GM21786 (cell line): Measurements from ENCODE around the gene MORF4L1.
"Not testable (repeated sequence)": the region's sequence is repeated elsewhere in the genome, so short reads cannot be mapped to it uniquely, and the experiment has no call there.

Experiments used
- ATAC-seq: cut with Tn5 transposase; IDR thresholded peaks from one replicate; pipeline ENCODE4 v1.9.1; 2021; ENCODE audit not compliant: unreplicated experiment

The MORF4L1 gene, protein sequence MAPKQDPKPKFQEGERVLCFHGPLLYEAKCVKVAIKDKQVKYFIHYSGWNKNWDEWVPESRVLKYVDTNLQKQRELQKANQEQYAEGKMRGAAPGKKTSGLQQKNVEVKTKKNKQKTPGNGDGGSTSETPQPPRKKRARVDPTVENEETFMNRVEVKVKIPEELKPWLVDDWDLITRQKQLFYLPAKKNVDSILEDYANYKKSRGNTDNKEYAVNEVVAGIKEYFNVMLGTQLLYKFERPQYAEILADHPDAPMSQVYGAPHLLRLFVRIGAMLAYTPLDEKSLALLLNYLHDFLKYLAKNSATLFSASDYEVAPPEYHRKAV

DNA sequence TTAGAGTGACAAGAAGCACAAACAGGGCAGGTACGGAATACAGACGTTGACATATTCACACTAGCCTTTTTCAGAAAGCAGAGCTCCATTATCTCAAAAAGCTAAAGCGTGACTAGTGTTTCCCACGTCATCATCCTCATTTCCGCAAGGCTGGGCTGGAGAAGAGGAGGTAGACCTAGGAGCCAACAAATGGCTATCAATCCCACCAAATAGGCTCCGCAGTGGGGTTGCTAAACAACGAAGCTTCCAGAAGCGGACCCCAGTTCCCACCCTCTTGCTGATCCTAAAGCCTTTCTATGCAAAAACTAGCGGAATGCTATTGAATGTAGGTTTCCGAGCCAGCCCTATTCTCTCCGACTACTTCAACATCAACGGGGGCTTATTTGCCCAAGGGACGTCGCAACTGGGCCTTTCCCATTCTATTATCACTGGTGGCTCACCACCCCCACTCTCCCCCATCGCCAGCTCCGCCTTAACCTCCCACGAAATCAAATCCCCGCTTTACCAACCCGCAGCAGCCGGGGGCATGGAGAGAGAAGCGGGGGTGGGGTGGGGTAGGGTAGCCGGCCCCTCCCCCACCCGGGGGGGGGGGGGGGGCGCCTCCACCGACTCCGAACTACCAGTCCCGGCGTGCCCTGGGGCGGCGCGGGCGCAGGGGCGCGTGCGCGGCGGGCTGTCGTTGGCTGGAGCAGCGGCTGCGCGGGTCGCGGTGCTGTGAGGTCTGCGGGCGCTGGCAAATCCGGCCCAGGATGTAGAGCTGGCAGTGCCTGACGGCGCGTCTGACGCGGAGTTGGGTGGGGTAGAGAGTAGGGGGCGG, at the start of gene MORF4L1:
TSS of gene MORF4L1 (plus strand) at position 736 of the 817 bp plus-strand sequence. CDS start 128 bp downstream, outside the sequence.
- peak; percentile 82 for ATAC-seq

DNA sequence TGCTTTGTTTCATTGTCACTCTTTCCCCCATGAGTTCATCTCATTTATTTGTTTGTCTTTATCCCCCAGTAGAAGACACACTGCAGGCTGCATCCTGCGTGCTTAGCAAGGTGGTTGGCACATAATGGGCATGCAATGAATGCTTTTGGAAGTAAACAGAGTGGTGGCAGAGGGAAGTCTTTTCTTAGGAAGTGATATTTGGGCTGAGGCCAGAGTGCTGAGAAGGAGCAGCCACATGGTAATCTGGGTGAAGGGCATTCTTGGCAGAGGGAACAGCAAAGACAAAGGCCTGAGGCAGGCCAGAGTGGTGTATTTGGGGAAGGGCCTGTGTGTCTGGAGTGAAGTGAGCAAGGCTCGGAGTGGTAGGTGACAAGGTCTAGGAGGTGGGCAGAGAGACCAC, 43.8 kb upstream of the MORF4L1 start:
- no peak for ATAC-seq

- no peak for ATAC-seq
These were observed 42.0 kb upstream of the MORF4L1 start for GRCh38 chr15:78830514-78831228.

GRCh38 chr15:78831229-78832207, 41.2 kb upstream of the MORF4L1 start:
- ATAC-seq = no peak

DNA sequence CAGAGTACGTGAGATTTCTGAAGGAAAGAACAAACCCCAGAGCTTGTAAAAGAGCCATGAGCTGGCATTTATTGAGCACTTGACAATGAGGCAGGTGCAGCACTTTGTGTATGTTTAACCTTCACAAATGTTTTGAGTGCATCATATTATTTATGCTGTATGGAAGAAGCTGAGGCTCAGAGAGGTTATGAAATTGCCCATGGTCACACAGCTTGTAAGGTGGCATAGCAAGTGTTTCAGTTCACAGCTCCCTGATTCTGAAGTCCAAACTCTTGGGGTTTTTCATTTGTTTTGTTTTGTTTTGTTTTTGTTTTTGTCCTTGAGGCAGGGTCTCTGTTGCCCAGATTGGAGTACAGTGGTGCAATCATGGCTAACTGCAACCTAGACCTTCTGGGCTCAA, 36.4 kb upstream of the MORF4L1 start:
- no peak for ATAC-seq

DNA sequence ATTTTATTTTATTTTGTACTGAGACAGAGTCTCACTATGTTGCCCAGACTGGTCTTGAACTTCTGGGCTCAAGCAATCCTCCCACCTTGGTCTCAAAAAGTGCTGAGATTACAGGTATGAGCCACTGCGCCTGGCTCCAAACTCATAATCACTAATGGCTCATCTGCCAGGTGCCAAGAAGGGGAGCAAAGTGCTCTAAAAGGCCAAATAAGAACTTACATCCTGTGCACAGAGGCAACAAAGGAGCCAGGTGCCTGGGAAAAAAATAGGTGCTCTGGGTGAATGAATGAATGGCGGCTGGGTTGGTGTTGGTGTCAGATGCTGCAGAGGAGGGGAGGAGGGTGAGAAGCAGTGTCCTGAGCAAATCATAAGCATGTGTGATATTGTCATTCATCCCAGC, 35.6 kb upstream of the MORF4L1 start:
- no peak for ATAC-seq

GRCh38 chr15:78837543-78837942, 35.1 kb upstream of the MORF4L1 start:
- no peak for ATAC-seq

DNA sequence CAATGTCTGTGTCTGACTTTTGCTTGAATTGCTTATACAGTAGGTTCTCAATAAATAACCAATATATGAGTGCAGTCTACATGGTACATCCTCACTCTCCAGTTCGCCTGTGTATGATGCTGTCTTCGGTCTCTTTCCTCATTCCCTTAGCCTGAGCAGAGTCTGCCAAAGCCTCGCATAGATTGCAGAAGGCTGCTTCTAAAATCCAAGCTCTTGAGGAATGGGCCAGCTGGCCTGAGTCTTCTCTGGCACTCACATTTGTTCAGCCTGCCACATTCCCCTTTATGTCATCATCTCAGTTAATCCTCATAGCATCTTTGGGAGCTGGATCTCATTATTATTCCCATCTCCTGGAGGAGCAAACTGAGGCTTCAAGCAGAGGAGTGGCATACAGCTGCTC, 34.2 kb upstream of the MORF4L1 start:
- no peak for ATAC-seq

GRCh38 chr15:78839151-78839550, 33.5 kb upstream of the MORF4L1 start:
- ATAC-seq = not testable (repeated sequence)

GRCh38 chr15:78840661-78841375, 31.9 kb upstream of the MORF4L1 start:
- no peak for ATAC-seq

GRCh38 chr15:78841376-78841706, 31.3 kb upstream of the MORF4L1 start:
- ATAC-seq = no peak

DNA sequence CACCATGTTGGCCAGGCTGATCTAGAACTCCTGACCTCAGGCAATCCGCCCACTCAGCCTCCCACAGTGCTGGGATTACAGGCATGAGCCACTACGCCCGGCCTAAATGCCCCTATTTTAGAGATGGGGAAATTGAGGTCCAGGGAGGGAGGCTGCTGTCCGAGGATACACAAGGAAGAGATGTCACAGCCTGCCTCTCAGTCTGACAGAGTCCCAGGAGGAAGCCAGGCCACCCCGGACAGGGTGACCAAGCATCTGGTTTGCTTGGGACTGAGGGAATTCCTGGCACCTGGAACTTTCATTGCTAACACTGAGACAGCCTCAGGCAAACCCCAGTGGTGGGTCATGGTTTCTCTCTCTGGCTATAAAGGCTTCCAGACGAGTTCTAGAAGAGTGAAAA, 30.8 kb upstream of the MORF4L1 start:
- no peak for ATAC-seq

GRCh38 chr15:78842519-78842918, 30.2 kb upstream of the MORF4L1 start:
- peak; percentile 49 for ATAC-seq

DNA sequence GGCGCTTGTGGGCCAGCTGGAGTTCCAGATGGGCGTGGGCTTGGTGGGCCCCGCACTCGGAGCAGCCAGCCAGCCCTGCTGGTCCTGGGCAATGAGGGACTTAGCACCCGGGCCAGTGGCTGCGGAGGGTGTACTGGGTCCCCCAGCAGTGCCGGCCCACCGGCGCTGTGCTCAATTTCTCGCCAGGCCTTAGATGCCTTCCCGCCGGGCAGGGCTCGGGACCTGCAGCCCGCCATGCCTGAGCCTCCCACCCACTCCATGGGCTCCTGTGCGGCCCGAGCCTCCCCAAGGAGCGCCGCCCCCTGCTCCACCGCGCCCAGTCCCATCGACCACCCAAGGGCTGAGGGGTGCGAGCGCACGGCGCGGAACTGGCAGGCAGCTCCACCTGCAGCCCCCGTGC, 25.8 kb upstream of the MORF4L1 start:
- not testable (repeated sequence) for ATAC-seq

DNA sequence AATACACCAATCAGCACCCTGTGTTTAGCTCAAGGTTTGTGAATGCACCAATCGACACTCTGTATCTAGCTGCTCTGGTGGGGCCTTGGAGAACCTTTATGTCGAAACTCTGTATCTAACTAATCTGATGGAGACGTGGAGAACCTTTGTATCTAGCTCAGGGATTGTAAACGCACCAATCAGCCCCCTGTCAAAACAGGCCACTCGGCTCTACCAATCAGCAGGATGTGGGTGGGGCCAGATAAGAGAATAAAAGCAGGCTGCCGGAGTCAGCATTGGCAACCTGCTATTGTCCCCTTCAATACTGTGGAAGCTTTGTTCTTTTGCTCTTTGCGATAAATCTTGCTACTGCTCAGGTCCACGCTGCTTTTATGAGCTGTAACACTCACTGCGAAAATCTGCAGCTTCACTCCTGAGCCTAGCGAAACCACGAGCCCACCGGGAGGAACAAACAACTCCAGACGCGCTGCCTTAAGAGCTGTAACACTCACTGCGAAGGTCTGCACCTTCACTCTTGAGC, 25.2 kb upstream of the MORF4L1 start:
- ATAC-seq = not testable (repeated sequence)

DNA sequence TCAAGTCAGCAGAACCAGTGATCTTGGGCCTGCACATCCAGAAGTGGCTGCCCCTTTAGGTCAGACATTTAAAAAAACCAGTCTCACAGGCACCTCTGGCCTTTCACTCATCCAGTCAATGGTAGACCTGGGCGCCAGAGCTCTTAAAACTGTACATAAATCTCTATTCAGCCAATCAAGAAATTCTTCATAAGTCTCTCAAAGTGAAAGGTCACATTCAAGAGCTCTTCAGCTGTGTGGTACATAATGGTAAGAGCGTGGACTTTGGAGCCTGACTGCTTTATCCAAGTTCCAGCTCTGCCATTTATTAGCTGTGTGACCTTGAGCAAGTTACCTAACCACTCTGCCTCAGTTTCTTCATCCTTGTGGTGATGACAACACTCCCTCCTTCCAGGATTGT, 22.3 kb upstream of the MORF4L1 start:
- ATAC-seq = no peak

GRCh38 chr15:78850941-78851755, 21.5 kb upstream of the MORF4L1 start:
- ATAC-seq = no peak

DNA sequence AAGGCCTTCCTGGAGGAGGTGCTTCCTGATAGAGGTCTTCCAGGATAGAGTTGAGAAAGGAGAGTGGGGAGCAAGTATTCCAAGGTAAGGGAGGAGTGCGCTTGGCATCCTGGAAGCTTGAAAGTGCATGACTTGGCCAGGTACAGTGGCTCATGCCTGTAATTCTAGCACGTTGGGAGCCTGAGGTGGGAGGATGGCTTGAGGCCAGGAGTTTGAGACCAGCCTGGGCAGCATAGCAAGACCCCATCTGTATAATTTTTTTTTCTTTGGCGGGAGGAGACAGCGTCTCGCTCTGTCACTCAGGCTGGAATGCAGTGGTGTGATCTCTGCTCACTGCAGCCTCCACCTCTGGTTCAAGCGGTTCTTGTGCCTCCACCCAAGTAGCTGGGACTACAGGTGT, 19.2 kb upstream of the MORF4L1 start:
- no peak for ATAC-seq

DNA sequence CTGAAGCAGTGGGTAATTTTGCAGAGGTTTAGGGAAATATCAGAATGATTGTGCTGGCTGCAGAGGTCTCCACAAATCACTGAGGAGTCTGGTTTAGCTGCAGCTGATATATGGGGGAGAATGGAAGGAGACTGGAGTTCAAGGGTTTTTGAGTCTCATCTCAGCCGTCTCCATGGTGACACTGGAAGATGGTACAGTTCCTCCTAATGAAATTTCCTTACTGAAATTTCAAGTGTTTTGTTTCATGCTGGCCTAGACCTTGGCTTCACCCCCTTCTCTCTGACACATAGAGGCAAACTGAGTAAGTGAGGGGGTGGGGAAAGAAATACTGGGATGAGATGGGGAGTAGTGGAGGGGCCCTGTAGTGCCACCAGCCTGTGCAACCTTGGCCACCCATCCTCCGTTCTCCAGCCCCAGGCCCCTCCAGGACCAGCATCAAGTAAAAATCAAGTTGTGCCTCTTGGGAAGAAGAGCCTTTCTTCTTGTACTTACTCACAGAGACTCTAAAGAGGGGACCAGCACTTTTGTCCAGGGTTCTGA, 17.8 kb upstream of the MORF4L1 start:
- no peak for ATAC-seq
